Measurements from ENCODE around the gene UHRF2. TPM values are rescaled to one million over a fixed set of nuclear protein-coding genes. Genes with fewer than 3 reads are reported as not detected.

Gene UHRF2
- total and polyA plus RNA-seq, 2 of the 4 experiments (the other 2 are of a cell fraction) = 27.6 to 37.3 TPM

DNA sequence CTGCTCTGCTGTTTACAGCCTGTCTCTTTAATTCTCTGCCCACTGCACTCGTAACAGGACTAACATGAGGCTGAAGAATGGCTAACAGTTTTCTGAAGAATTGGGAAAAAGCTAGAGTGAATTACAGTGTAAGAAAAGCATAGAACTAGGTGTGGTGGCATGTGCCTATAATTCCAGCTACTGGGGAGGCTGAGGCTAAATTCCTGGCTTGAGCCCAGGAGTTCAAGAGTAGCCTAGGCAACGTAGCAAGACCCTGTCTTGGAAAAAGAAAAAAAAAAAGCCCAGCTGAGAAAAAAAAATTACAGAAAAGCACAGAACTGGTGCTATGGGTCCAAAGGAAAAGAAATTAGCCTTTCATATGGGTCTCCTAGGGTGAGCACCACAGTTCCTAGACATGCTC is 13.9 kb upstream of the UHRF2 start:
- Histone ChIP-seq H3K4me2 (ENCODE audit: low read depth, low read length) (no peak overlapping the region), H2BK15ac (ENCODE audit: low read depth, low read length) (no peak overlapping the region), H4K20me1 (ENCODE audit: insufficient read depth, low read length) (no peaks in the 10 kb centered on the region), H3K9ac (ENCODE audit: low read depth, low read length) (no peak overlapping the region), H3K56ac (ENCODE audit: extremely low read depth, insufficient read depth, low read length) (no peak overlapping the region), H2AK9ac (replicated peaks; ENCODE audit: low read depth, low read length, poor library complexity) (no peak overlapping the region), H3K79me1 (ENCODE audit: low read depth in 1 of 2, low read length in 2 of 2) (no peaks in the 10 kb centered on the region), H3K4me1 (ENCODE audit: control insufficient read depth, insufficient read depth, low read length) (no peaks in the 10 kb centered on the region), H3K4ac (ENCODE audit: low read depth, low read length) (no peak overlapping the region), H4K5ac (ENCODE audit: low read depth, low read length) (no peak overlapping the region), H2BK20ac (ENCODE audit: low read depth, low read length) (no peak overlapping the region), H3K4me3 (ENCODE audit: insufficient read depth, low read depth, low read length) (no peak overlapping the region), H2AFZ (replicated peaks; ENCODE audit: low read length, poor library complexity) (no peak overlapping the region), H3K27me3 (ENCODE audit: control insufficient read depth, insufficient read depth, low read length) (no peaks in the 10 kb centered on the region), H2AK5ac (ENCODE audit: low read depth, low read length) (no peak overlapping the region), H4K91ac (ENCODE audit: insufficient read depth, low read depth, low read length) (no peak overlapping the region), H3K23ac (ENCODE audit: low read depth, low read length) (no peak overlapping the region), H3K36me3 (ENCODE audit: control insufficient read depth, insufficient read depth, low read length) (no peaks in the 10 kb centered on the region), H2BK5ac (ENCODE audit: low read depth, low read length, poor library complexity, severe bottlenecking) (no peak overlapping the region), H3K27ac (ENCODE audit: insufficient read depth, low read length) (no peak overlapping the region), H3K9me1 (ENCODE audit: insufficient read depth, low read length) (no peaks in the 10 kb centered on the region), H3K9me3 (ENCODE audit: control insufficient read depth, insufficient read depth, low read length) (no peaks in the 10 kb centered on the region), H3K14ac (replicated peaks; ENCODE audit: low read depth, low read length) (no peak overlapping the region), H3K18ac (ENCODE audit: low read depth, low read length) (no peak overlapping the region), H4K8ac (ENCODE audit: low read depth in 2 of 2, low read length in 2 of 2) (no peak overlapping the region), H2BK120ac (ENCODE audit: low read depth, low read length) (no peak overlapping the region)
- no TSS peak for BruUV-seq (replicated peaks)
- DNase-seq (no peak), ATAC-seq (ENCODE audit: low read depth) (no peak)
- POLR2A ChIA-PET (ENCODE audit: unreplicated experiment) = interaction anchor here (0.6 kb wide), 1 partner anchor 14 kb away, joined by 3 read pairs; the partner anchor contains the start of gene UHRF2
- intact Hi-C loops (cut with micrococcal nuclease) = no loop called here
- CTCF ChIA-PET = no interaction called here
- no CpG with 5 or more reads among the region's 2 CpGs for WGBS, 2 experiments (ENCODE audit: extremely low coverage in 2 of 2, insufficient read length in 1 of 2)
- in situ Hi-C loops (cut with MboI; ENCODE audit: low sequenced_read_pairs) = no loop called here
- TF ChIP-seq MXI1 (IDR thresholded peaks at IDR 0.05; ENCODE audit: borderline replicate concordance, low read depth, low read length) = no peak
- TF ChIP-seq BHLHE40 (IDR thresholded peaks at IDR 0.05; ENCODE audit: low read depth, low read length) = no peak
- TF ChIP-seq NFE2L2 (IDR thresholded peaks at IDR 0.05; ENCODE audit: low read depth, low read length) = no peak
- TF ChIP-seq FOS (IDR thresholded peaks at IDR 0.05; ENCODE audit: low read depth, low read length) = no peak
- no peak for TF ChIP-seq CEBPB (IDR thresholded peaks at IDR 0.05; ENCODE audit: low read depth, low read length)
- TF ChIP-seq POLR2A (IDR thresholded peaks at IDR 0.05; ENCODE audit: low read depth, low read length) = no peak
- no peak for TF ChIP-seq MAZ (IDR thresholded peaks at IDR 0.05; ENCODE audit: borderline replicate concordance, low read depth, low read length)
- TF ChIP-seq, protein P1, sequence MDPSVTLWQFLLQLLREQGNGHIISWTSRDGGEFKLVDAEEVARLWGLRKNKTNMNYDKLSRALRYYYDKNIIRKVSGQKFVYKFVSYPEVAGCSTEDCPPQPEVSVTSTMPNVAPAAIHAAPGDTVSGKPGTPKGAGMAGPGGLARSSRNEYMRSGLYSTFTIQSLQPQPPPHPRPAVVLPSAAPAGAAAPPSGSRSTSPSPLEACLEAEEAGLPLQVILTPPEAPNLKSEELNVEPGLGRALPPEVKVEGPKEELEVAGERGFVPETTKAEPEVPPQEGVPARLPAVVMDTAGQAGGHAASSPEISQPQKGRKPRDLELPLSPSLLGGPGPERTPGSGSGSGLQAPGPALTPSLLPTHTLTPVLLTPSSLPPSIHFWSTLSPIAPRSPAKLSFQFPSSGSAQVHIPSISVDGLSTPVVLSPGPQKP (IDR thresholded peaks at IDR 0.05; ENCODE audit: borderline replicate concordance, low read depth, low read length) = no peak
- TF ChIP-seq RAD21 (IDR thresholded peaks at IDR 0.05; ENCODE audit: low read length) = no peak
- no peak for TF ChIP-seq RCOR1 (IDR thresholded peaks at IDR 0.05; ENCODE audit: insufficient replicate concordance, low read length)
- TF ChIP-seq, protein P2, sequence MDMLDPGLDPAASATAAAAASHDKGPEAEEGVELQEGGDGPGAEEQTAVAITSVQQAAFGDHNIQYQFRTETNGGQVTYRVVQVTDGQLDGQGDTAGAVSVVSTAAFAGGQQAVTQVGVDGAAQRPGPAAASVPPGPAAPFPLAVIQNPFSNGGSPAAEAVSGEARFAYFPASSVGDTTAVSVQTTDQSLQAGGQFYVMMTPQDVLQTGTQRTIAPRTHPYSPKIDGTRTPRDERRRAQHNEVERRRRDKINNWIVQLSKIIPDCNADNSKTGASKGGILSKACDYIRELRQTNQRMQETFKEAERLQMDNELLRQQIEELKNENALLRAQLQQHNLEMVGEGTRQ (IDR thresholded peaks at IDR 0.05; ENCODE audit: low read depth, low read length) = no peak
- TF ChIP-seq MAFK (IDR thresholded peaks at IDR 0.05; ENCODE audit: low read depth, low read length) = no peak
- no peak for TF ChIP-seq SMC3 (IDR thresholded peaks at IDR 0.05; ENCODE audit: low read depth, low read length)
- TF ChIP-seq RFX5 (IDR thresholded peaks at IDR 0.05; ENCODE audit: low read depth, low read length) = no peak
- no peak for TF ChIP-seq CHD1 (IDR thresholded peaks at IDR 0.05; ENCODE audit: low read depth, low read length)
- TF ChIP-seq, protein P3, sequence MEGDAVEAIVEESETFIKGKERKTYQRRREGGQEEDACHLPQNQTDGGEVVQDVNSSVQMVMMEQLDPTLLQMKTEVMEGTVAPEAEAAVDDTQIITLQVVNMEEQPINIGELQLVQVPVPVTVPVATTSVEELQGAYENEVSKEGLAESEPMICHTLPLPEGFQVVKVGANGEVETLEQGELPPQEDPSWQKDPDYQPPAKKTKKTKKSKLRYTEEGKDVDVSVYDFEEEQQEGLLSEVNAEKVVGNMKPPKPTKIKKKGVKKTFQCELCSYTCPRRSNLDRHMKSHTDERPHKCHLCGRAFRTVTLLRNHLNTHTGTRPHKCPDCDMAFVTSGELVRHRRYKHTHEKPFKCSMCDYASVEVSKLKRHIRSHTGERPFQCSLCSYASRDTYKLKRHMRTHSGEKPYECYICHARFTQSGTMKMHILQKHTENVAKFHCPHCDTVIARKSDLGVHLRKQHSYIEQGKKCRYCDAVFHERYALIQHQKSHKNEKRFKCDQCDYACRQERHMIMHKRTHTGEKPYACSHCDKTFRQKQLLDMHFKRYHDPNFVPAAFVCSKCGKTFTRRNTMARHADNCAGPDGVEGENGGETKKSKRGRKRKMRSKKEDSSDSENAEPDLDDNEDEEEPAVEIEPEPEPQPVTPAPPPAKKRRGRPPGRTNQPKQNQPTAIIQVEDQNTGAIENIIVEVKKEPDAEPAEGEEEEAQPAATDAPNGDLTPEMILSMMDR (conservative IDR thresholded peaks at IDR 0.05; ENCODE audit: low read depth, low read length) = no peak
- dilution Hi-C loops (cut with HindIII; ENCODE audit: low sequenced_read_pairs, unreplicated experiment) = no loop called here
